GM19035 (cell line): ENCODE measurements around the gene FAM81A.
"Not testable (repeated sequence)": the region's sequence is repeated elsewhere in the genome, so short reads cannot be mapped to it uniquely, and the experiment has no call there.

Source experiments
- ATAC-seq: cut with Tn5 transposase; IDR thresholded peaks from one replicate; pipeline ENCODE4 v1.9.1; 2021; ENCODE audit not compliant: unreplicated experiment

Gene FAM81A

DNA sequence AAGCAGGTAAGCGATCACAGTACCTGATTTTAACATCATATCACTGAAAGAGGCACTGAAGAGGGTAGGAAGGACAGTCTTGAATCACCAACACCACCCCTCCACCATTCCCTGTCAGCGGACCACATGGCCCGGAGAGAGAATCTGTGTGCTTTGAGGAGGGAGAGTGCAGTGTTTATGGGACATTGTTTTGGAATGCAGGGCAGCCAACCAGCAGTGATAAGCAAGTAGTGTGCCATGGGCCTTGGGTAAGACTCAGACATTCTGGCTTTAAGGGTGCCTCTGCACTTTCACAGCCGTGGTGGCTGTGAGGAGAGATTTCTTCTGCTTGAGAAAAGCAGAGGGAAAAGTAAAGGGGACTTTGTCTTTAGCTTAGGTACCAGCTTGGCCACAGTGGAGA lies 46.4 kb downstream of the FAM81A start:
- no peak for ATAC-seq

DNA sequence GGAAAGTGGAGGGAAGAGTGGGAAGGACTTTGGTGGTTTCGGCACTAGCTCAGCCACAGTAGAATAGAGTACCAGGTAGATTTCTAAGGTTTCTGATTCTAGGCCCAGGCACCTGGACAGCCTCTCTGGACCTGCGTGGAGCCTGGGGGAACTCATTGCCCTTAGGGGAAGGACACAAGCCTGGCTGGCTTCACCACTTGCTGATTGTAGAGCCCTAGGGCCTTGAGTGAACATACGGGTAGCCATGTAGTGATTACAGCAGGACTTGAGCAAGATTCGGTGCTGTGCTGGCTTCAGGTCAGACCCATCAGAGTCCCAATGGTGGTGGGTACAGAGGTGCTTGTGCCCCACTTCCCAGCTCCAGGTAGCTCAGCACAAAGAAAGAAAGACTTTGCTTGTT lies 47.0 kb downstream of the FAM81A start:
- ATAC-seq = no peak

DNA sequence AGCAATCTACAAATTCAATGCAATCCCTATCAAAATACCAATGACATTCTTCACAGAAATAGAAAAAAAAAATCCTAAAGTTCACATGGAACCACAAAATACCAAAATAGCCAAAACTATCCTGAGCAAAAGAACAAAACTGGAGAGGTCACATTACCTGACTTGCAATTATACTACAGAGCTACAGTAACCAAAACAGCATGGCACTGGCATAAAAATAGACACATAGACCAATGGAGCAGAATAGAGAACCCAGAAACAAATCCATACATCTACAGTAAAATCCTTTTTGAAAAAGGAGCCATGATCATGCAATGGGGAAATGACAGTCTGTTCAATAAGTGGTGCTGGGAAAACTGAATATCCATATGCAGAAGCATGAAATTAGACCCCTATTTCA lies 51.5 kb downstream of the FAM81A start:
- ATAC-seq = not testable (repeated sequence)

DNA sequence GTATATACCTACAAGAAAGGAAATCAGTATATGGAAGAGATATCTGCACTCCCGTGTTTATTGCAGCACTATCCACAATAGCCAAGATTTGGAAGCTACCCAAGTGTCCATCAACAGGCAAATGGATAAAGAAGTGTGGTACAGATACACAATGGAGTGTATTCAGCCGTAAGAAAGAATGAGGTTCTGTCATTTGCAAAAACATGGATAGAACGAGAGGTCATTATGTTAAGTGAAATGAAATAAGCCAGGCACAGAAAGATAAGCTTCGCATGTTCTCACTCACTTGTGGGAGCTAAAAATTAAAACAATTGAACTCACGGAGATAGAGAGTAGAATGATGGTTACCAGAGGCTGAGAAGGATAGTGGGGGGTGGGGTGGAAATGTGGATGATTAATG lies 53.1 kb downstream of the FAM81A start:
- ATAC-seq = no peak

DNA sequence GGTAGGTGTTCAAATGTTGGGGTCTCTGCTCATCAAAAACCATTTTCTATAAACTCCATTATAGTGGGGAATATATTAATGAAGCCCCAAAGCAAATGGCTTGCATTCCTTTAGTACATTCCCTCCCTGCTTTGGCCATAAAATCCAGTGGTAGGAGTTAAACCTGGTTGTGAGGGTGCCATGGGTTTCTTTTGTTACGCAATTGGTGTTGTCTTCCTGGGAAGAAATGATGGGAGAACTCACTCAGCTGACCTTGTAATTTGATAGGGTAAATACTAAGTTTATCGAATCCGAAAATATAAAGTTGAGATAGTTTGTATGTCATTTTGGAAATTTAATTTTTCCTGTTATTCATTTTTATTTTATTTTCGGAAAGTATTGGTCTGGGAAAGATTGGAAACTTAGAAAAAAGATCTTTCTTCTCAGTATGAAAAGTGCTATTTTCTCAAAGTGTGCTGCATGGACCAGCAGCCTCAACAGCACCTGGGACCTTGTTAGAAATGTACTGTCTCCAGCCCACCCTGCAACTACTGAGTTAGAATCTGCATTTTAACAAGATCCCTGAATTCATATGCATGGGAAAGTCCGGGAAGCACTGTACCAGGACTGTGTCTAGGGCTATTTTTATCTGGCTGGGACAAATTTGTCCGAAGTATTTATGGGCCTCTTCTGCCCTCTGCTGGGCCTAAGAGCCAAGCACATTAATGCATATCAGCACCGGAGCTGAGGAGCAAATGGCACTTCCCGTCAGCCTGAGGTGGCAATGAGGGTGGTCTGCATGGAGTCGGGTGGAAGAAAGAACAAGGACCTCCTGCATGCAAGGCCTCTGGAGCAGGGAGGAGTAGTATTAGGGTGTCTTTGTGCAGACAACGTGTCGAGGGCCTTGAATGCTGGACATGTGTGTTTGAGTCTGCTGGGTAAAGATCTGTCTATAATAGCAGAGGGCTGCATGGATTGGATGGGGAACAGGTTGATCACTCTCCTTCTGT lies 54.7 kb downstream of the FAM81A start:
- no peak for ATAC-seq

DNA sequence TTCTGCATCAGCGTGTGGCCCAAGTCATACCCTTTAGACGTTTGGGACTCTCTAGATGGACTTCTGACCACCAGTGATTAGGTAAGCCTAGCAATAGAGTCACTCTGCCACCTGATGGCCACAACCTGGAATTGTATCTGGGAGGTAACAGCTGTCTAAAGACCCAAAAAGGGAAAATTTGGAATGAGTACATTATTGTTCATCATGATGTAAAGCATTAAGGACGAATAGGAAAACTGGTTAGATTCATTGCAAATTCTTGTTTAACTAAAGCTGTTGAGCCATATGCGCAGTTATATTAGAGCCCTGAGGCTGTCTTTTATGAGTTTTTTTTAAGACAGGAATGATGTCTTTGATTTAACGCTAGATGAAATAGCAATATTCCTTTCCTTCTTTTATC lies 63.6 kb downstream of the FAM81A start:
- no peak for ATAC-seq

DNA sequence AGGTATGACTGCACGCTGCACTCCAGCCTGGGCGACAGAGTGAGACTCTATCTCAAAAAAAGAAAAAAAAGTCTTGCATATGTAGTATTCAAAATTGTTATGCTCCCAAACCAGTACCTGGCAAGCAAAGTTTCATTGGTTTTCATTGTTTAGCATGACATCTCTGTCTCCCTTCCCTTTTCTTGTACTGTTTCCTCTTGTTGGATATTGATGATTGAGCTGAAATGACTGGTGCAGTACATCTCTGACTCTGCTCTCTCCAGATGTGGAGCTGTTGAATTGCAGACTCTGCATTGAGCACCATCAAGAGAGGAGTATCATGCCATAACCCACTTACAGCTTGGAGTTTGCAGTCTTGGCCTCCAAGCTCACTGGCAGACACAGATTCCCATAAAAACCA lies 77.2 kb downstream of the FAM81A start:
- ATAC-seq = no peak

DNA sequence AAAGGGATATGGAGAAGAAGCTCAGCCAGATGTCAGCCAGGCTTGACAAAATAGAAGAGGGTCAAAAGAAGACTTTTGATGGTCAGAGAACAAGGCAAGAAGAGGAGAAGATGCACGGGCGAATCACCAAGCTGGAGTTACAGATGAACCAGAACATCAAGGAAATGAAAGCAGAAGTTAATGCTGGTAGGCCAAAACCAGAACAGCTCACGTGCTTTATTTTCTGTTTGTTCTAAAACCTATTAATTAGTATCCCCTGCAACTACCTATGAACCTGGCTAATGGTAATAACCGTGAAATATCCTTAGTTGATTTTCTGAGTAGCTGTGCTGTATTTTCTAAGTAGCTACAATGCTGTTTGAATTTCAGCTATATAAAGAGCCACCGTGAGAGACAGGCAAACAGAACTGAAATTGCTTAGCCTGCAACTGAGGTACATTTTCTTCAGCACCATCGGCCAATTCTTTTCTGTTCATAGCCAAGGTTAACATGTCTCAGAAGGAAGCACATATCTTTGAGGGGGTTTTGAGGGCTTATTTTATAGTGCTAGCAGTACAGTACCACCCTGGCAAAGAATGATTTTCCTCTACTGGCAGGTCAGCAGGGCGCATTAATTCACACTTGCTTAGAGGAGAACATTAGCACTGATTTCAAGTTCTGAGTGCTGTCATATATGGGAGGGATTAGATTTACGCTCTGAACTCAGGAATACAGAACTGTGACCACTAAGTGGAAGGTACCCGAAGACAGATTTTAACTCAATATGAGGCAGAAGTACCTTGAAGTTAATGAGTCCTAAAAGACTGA lies 78.9 kb downstream of the FAM81A start:
- no peak for ATAC-seq

DNA sequence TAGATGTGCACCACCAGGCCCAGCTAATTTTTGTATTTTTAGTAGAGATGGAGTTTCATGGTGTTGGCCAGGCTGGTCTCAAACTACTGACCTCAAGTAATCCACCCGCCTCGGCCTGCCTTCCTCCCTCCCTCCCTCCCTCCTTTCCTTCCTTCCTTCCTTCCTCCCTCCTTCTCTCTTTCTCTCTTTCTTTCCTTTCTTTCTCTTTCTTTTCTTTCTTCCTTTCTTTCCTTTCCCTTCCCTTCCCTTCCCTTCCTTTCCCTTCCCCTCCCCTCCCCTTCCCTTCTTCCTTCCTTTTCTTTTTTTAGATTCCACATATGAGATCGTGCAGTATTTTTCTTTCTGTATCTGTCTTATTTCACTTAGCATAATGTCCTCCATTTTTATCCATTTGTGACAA lies 81.3 kb downstream of the FAM81A start:
- no peak for ATAC-seq

DNA sequence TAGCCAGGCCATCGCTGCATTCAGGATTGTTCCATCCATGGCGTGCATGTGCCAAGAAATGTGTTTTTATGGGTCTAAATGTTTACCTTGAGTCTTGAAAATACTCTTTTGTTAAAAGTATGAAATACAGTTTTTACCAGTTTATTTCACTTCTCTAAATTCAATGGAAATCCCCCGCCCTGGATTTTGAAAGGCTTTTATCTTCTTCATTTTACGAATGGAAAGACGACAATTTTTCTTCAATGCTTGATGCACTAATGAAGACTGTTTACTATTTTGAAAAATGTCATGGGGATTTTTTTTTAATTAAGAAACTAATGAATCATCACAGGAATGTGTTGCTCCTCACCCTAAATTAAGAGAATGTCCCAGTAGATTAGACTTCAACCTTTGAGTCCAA lies 83.5 kb downstream of the FAM81A start:
- ATAC-seq = no peak

DNA sequence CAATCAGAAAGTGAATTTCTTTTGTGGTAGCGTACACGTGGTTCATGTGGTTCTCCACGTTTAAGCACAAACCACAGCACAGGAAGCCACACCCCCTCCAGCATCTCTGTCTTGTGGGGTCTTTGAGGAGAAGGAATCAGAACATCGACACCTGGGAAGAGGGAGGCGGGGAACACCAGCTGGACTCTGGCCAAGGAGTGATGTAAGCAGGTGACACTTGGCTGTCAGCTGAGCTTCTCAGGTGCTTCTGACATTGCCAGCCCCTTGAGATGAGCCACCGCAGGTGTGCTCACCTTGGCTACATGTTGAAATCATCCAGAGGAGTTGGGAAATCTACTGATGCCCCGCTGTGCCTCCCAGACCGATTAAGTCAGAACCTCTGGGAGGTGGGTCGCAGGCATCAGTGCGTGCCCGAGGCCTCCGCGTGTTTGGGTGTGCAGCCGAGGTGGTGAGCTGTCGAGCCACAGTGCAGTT lies 85.0 kb downstream of the FAM81A start:
- no peak for ATAC-seq

DNA sequence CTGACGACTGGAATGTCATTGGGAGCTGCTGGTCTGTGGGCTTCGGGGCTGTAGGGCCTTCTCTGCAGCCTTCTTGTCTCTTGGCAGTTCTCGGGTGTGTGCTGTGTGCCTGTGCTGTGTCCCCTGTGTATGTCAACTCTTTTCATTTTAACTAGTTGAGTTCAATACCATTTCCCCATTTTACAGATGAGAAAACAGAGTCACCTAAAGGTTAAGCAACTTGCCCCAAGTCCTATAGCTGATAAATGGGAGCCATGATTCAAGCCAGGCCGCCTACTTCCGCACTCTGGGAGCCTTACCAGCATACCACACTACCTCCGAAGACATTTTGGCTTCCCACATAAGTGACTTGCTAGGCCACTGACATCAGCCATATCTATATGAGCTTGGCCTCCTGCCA lies 85.7 kb downstream of the FAM81A start:
- ATAC-seq = no peak

DNA sequence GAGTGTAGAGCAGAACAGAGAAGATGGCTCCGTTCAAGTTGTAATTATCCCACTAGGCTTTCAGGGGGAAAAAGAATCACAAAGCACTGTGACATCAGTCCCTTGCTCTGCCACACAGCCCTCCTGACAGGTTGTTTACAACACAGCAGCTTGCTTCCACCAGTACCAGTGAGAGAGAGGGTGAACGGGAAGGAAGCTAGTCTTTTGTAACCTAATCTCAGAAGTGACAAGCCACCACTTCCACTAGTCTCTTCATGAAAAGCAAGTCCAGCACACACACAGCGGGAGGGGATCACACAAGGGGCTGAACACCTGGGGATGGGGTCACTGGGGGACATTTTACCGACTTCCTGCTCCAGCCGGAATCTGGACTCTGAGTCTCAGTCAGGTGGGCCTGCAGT lies 86.3 kb downstream of the FAM81A start:
- ATAC-seq = no peak

DNA sequence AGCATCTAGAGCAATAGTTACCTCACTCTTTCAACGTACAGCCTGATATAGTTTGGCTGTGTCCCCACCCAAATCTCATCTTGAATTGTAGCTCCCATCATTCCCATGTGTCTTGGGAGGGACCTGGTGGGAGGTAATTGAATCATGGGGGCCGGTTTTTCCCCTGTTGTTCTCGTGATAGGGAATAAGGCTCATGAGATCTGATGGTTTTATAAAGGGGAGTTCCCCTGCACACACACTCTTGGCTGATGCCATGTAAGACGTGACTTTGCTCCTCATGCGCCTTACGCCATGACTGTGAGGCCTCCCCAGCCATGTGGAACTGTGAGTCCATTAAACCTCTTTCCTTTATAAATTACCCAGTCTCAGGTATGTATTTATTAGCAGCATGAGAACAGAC lies 88.5 kb downstream of the FAM81A start:
- ATAC-seq = not testable (repeated sequence)

DNA sequence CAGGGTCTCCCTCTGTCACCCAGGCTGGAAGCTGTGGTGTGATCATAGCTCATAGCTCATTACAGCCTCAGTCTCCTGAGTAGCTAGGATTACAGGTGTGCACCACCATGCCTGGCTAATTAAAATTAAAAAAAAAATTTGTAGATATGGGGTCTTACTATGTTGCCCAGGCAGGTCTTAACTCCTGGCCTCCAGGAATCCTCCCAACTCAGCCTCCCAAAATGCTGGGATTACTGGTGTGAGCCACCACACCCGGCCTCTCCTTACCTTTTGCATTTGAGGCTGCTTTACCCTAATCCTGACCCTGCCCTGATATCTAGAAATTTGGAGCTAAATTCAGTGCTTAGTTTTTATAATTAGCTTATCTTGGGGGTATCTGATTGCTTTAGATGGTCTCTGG lies 90.4 kb downstream of the FAM81A start:
- ATAC-seq = no peak

DNA sequence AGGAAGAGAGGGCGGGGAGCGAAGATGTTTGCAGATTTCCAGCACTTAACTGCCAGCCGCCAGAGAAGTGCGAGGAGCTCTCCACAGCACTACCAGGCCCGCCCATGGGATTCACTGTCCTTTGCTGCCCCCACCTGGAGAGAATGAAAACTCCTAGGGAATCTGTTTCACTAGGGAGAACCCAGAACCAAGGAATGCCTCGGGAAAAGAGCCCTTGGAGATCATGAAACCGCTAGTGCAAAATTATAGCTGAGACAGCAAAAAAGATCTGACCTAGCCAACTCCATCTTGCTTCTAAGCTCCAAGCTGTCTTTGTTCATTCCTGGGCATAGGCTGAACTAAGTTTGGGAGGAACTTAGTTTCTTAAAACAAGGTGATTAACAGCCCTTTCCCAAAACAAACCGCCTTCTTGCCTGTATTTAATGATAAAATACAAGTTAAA lies 91.0 kb downstream of the FAM81A start:
- no peak for ATAC-seq

DNA sequence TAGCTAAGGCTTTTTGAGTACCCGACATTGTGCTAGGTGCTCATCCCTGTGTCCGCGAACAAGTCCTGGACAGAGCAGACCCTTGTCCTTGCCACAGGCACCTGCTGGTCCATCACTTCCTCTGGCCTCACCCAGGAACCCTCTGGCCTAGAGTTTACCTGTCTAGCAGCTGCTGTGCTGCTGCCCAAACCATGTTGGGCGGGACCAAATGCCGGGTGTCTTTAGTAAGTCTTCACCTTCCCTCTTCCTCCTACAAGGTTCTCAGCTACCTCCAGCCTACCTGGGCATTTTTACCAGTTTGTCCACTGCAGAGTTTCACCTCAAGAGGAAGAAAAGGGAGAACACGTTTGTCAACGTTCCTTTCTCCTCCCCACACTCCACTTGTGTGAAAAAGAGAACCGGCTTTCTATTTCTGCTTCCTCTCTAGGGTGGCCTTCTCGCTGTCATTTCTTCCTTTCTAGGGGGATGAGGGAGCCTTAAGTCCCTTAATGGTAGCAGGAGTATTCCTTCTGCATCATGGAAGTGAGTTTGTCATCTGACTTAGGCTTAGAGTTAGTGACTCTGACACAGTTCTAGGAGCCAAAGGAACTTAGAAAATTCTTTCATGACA lies 93.2 kb downstream of the FAM81A start:
- no peak for ATAC-seq

DNA sequence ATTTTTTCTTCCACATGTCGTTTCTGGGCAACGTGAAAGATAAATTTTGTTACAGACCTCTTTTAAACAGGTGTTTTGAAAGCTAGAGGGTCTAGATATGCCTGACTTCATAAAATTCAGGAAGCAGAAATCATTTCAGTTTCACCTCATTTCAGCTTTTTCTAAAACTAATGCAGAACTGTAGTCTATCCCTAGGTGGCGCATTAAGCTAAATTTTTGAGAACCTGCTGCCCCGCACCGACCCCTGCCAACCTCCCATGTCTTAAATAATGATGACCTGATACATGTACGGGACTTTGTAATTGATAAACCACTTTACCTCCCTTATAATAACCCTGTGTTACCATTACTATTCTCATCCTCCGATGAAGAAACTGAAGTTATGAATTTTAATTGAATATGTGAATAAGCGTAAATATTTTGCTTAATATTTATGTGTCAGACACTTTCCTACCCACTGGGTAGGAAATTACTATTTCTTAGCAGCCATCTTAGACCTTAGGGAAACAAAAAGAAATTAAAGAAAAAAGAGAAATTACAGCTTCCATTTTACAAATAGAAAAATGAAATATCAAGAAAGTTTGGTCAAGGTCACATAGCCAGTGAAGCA lies 94.9 kb downstream of the FAM81A start:
- no peak for ATAC-seq

DNA sequence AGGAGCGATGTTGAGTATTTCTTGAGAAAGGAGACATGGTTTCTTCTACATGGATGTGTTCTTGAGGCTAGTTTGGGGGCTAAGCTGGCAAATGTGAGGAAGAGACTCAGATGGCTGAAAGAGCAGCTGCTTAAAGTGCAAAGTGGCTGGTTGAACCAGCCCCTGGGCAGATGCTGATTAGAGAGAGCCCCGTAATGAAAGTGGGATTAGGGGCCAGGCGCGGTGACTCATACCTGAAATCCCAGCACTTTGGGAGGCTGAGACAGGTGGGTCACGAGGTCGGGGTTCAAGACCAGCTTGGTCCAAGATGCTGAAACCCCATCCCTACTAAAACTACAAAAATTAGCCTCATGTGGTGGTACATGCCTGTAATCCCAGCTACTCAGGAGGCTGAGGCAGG lies 98.6 kb downstream of the FAM81A start:
- ATAC-seq = no peak

DNA sequence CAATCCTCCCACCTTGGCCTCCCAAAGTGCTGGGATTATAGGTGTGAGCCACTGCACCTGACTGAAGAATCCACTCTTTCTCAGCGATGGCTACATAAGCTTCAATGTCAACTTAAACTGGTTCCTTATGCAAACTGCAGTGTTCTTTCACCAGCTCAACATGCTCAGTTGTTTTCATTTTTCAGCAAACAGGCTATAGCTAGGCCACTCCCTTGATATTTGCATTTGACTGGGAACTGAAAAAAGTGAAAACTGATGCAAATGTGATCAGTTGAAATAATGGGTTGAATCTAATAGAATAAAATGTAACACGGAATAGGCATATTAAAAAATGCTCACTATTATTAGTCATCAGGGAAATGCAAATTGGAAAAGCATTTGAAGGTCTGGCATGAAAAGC lies 99.4 kb downstream of the FAM81A start:
- ATAC-seq = no peak

DNA sequence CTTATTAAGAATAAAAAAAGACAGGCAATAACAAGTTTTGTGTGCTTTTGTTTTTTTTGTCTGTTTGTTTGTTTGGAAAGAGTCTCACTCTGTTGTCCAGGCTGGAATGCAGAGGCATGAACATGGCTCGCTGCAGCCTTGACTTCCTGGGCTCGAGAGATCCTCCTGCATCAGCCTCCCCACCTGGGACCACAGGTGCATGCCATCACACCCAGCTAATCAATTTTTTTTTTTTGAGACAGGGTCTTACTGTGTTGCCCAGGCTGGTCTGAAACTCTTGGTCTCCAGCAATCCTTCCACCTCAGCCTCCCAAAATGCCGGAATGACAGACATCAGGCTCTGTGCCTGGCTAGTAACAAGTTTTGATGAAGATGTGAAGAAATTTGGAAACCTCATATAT lies 100.5 kb downstream of the FAM81A start:
- ATAC-seq = no peak
